HFFc6 (cell line): ENCODE results near the gene PSMB9. TPM values are rescaled to one million over a fixed set of nuclear protein-coding genes. Genes with fewer than 3 reads are reported as not detected.

Source experiments
- DNase-seq: peaks from one replicate; pipeline ENCODE4 v3.0.0-alpha.2; 2018
- H3K27ac Mint-ChIP-seq: 2 replicates; pipeline ENCODE4 v1.8.0; 2020; ENCODE audit warnings: mild to moderate bottlenecking, mixed read lengths
- H3K27me3 Mint-ChIP-seq: 2 replicates; pipeline ENCODE4 v1.8.0; 2021; ENCODE audit warnings: mild to moderate bottlenecking, moderate library complexity, mixed read lengths; ENCODE audit not compliant: insufficient read depth
- H3K36me3 Mint-ChIP-seq: 2 replicates; pipeline ENCODE4 v1.8.0; 2021; ENCODE audit warnings: low read depth, mixed read lengths
- H3K4me1 Mint-ChIP-seq: 2 replicates; pipeline ENCODE4 v1.8.0; 2020; ENCODE audit warnings: low read depth, mixed read lengths
- H3K4me3 Mint-ChIP-seq: 2 replicates; pipeline ENCODE4 v1.8.0; 2020; ENCODE audit warnings: mild to moderate bottlenecking, moderate library complexity, mixed read lengths
- H3K9me3 Mint-ChIP-seq: 2 replicates; pipeline ENCODE4 v1.8.0; 2020; ENCODE audit warnings: mild to moderate bottlenecking, mixed read lengths
- CTCF ChIP-seq: fragments of 200-600 bp; sonication (generic); IDR thresholded peaks from 2 replicates; pipeline ENCODE4 v1.5.0; 2021; ENCODE audit warnings: antibody characterized with exemption, mild to moderate bottlenecking
- total RNA-seq, 6 experiments: library from RNA; stranded (reverse); fragmentation: NEBNext Ultra II Directional; extraction: Animal tissue kit (Norgen Biotek cat#: 25700); gene quantifications; 2 replicates in 1 of 6; 3 replicates in 5 of 6; pipeline ENCODE4 v1.2.3, GENCODE V29; 2021

PSMB9 gene
- total RNA-seq, 6 experiments from 2014 or later, result 4.9 to 23.9 (median 20.9) TPM

DNA sequence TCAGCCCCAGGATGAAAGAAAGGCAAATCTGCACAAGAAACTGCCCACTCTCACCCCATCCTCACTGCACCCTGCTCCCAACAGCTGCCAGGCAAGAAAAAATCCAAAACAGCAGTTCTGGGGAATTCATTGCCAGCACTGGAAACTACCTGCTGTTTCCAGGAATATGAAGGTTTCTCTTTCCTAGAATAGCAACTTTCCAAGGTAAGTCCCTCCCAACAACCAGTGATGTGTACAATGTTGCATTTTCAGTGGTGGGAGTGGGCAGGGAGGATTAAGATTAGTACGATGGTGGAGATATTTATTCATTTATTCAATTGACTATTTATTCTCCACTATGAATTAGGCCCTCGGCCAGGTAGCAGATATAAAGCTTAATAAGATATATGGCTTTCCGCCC lies 27.0 kb upstream of the PSMB9 start:
- Mint-ChIP-seq H3K9me3 (no peaks in the 10 kb centered on the region), H3K4me3 (no peak overlapping the region), H3K27ac (no peak overlapping the region), H3K4me1 (peaks cover 10% of the 10 kb centered on the region), H3K27me3 (0 out of 2 replicates have a peak, but pooled peaks cover 2% of the 10 kb centered on the region), H3K36me3 (peaks cover 6% of the 10 kb centered on the region)
- no peak for TF ChIP-seq CTCF
- no peak for DNase-seq

DNA sequence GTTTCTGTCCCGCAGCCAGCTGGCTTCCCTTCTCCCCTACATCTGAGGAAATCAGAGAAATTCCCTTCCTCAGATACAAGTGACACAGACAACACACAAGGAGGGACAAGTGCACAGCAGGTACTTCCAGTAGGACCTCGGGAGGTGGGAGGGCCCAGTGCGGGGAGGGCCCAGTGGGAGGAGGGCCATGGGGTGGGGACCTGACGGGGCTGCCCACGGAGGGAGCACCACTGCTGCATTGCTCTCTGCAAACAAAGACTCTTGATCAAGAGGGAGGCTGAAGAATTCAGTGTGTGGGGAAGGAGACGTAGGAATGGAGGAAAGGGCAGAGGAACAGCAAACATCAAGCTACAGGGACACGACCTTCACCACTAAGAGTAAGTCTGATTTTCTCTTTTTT lies 24.5 kb upstream of the PSMB9 start:
- no peaks in the 10 kb centered on the region for H3K9me3 Mint-ChIP-seq
- 0 out of 2 replicates have a peak, but pooled peaks cover 2% of the 10 kb centered on the region for H3K27me3 Mint-ChIP-seq
- no peak for DNase-seq
- no peak for TF ChIP-seq CTCF
- H3K36me3 Mint-ChIP-seq, result peaks cover 13% of the 10 kb centered on the region
- no peak overlapping the region for H3K4me3 Mint-ChIP-seq
- H3K27ac Mint-ChIP-seq, result no peak overlapping the region
- H3K4me1 Mint-ChIP-seq, result peaks cover 10% of the 10 kb centered on the region

DNA sequence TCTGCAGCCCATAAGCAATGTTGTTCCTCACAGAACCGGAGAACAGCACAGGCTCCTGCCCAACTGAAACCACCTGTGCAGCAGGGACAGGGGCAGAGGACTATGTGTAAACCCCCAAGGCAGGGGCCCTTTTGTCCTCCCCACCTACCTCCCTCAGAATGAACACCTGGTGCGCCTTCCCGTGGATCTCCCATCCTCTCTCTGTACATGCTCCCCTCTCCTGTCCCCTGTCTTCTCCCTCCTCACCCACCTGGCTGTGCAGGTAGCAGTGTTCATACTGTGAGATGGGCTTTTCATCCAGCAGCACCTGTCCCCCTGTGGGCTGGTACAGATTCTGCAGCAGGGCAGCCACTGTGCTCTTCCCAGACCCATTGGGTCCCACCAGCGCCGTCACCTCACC lies 24.0 kb upstream of the PSMB9 start:
- Mint-ChIP-seq H3K9me3 (no peaks in the 10 kb centered on the region), H3K36me3 (peaks cover 13% of the 10 kb centered on the region), H3K4me1 (peaks cover 10% of the 10 kb centered on the region)

GRCh38 chr6:32830936-32831335 lies 23.1 kb upstream of the PSMB9 start:
- no peak for TF ChIP-seq CTCF
- no peak for DNase-seq
- H3K9me3 Mint-ChIP-seq, result no peaks in the 10 kb centered on the region
- H3K4me1 Mint-ChIP-seq, result peaks cover 13% of the 10 kb centered on the region
- H3K36me3 Mint-ChIP-seq, result peaks cover 13% of the 10 kb centered on the region
- 0 out of 2 replicates have a peak, but pooled peaks cover 2% of the 10 kb centered on the region for H3K27me3 Mint-ChIP-seq
- H3K4me3 Mint-ChIP-seq, result no peak overlapping the region
- H3K27ac Mint-ChIP-seq, result no peak overlapping the region

More for the DNA sequence above, 24.0 kb upstream of the PSMB9 start:
- Mint-ChIP-seq H3K27ac (no peak overlapping the region), H3K27me3 (0 out of 2 replicates have a peak, but pooled peaks cover 2% of the 10 kb centered on the region), H3K4me3 (no peak overlapping the region)
- DNase-seq, result no peak
- TF ChIP-seq CTCF, result no peak

DNA sequence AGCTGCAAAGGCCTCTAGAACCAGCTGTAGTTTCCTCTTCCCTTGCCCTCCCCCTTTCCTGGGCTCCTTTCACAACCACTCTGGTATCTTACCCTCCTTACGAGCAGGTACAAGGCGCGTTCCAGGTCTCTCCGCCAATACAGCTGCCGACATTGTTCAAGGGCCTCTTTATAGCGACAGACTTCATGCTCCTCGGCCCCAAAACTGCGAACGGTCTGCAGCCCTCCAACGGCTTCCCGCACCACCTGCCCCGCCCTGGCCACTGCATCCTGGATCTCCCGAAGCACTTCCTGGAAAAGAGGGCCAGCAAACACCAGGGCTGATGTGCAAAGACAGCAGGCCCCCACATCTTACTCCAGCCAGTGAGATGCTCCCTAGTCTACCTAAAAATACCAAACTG lies 21.5 kb upstream of the PSMB9 start:
- DNase-seq, result no peak
- Mint-ChIP-seq H3K27me3 (no peaks in the 10 kb centered on the region; the same call in 1 of the 2 replicates), H3K4me1 (peaks cover 21% of the 10 kb centered on the region), H3K4me3 (no peak overlapping the region), H3K27ac (no peak overlapping the region), H3K36me3 (peaks cover 10% of the 10 kb centered on the region), H3K9me3 (no peaks in the 10 kb centered on the region)
- TF ChIP-seq CTCF, result no peak

DNA sequence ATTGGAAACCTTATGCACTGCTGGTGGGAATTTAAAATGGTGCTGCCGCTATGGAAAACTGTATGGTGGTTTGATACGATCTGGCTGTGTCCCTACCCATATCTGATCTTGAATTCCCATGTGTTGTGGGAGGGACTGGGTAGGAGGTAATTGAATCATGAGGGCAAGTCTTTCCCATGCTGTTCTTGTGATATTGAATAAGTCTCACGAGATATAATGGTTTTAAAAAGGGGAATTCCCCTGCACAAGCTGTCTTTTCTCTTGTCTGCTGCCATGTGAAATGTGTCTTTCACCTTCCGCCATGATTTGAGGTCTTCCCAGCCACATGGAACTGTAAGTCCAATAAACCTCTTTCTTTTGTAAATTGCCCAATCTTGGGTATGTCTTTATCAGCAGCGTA lies 20.3 kb upstream of the PSMB9 start:
- Mint-ChIP-seq H3K27me3 (no peaks in the 10 kb centered on the region; the same call in 1 of the 2 replicates), H3K27ac (no peak overlapping the region), H3K4me1 (peaks cover 23% of the 10 kb centered on the region), H3K9me3 (no peaks in the 10 kb centered on the region), H3K36me3 (0 out of 2 replicates have a peak, but pooled peaks cover 7% of the 10 kb centered on the region), H3K4me3 (no peak overlapping the region)
- TF ChIP-seq CTCF, result no peak
- DNase-seq, result no peak
